DND-41 (cell line): ENCODE measurements around the gene TCP11.
"Not testable (repeated sequence)": the region's sequence is repeated elsewhere in the genome, so short reads cannot be mapped to it uniquely, and the experiment has no call there.

ENCODE experiments used
- ATAC-seq: fragments of 200-7000 bp; cut with Tn5 transposase; 3 replicates; pipeline ENCODE4 v1.9.1; 2021; ENCODE audit warnings: low read depth; ENCODE audit not compliant: insufficient read depth
- DNase-seq: peaks from one replicate; pipeline ENCODE4 v3.0.0-alpha.2; 2020
- H2AFZ ChIP-seq: 2 replicates; pipeline ENCODE4 v1.6.0; 2012; ENCODE audit warnings: low read depth, low read length
- H3K27ac ChIP-seq: 2 replicates; pipeline ENCODE4 v1.5.1; 2012; ENCODE audit warnings: low read length, inconsistent platforms
- H3K27me3 ChIP-seq: fragments of 200-600 bp; sonication (generic); 2 replicates; pipeline ENCODE4 v1.6.0; 2012; ENCODE audit warnings: low read length, mild to moderate bottlenecking, inconsistent platforms; ENCODE audit not compliant: insufficient read depth, poor library complexity
- H3K36me3 ChIP-seq: 2 replicates; pipeline ENCODE4 v1.5.1; 2012; ENCODE audit warnings: low read length, inconsistent platforms; ENCODE audit not compliant: insufficient read depth
- H3K4me1 ChIP-seq: 2 replicates; pipeline ENCODE4 v1.5.1; 2012; ENCODE audit warnings: mild to moderate bottlenecking, low read length; ENCODE audit not compliant: insufficient read depth
- H3K4me2 ChIP-seq: 2 replicates; pipeline ENCODE4 v1.6.0; 2012; ENCODE audit warnings: mild to moderate bottlenecking, moderate library complexity, low read length, inconsistent platforms; ENCODE audit not compliant: insufficient read depth
- H3K4me3 ChIP-seq, 2 experiments: fragments of 200-600 bp in 1 of 2; shearing (Covaris generic) in 1 of 2; 2 replicates each; pipeline ENCODE4 v1.5.1; 2012 to 2016; ENCODE audit warnings: inconsistent platforms in 2 of 2, low read length in 2 of 2, mild to moderate bottlenecking in 2 of 2, low read depth in 1 of 2, moderate library complexity in 1 of 2
- H3K79me2 ChIP-seq: 2 replicates; pipeline ENCODE4 v1.6.0; 2012; ENCODE audit warnings: low read length, inconsistent platforms; ENCODE audit not compliant: insufficient read depth
- H3K9ac ChIP-seq: 2 replicates; pipeline ENCODE4 v1.6.0; 2012; ENCODE audit warnings: low read depth, mild to moderate bottlenecking, inconsistent platforms, low read length, moderate library complexity
- H3K9me3 ChIP-seq: 2 replicates; pipeline ENCODE4 v1.5.1; 2012; ENCODE audit warnings: low read length, moderate library complexity, mild to moderate bottlenecking, inconsistent platforms; ENCODE audit not compliant: insufficient read depth, severe bottlenecking
- H4K20me1 ChIP-seq: 2 replicates; pipeline ENCODE4 v1.6.0; 2012; ENCODE audit warnings: low read length; ENCODE audit not compliant: insufficient read depth
- EZH2 ChIP-seq: IDR thresholded peaks from 3 replicates; pipeline ENCODE4 v1.6.1; 2012; ENCODE audit warnings: borderline replicate concordance, low read depth, mild to moderate bottlenecking, moderate library complexity, low read length, inconsistent platforms; ENCODE audit not compliant: severe bottlenecking
- TF ChIP-seq, protein P1 (sequence below): IDR thresholded peaks from 2 replicates; pipeline ENCODE4 v1.5.1; 2012; ENCODE audit warnings: borderline replicate concordance, low read length, moderate library complexity, mild to moderate bottlenecking; ENCODE audit not compliant: poor library complexity, severe bottlenecking; ENCODE audit errors: extremely low read depth

The TCP11 gene

DNA sequence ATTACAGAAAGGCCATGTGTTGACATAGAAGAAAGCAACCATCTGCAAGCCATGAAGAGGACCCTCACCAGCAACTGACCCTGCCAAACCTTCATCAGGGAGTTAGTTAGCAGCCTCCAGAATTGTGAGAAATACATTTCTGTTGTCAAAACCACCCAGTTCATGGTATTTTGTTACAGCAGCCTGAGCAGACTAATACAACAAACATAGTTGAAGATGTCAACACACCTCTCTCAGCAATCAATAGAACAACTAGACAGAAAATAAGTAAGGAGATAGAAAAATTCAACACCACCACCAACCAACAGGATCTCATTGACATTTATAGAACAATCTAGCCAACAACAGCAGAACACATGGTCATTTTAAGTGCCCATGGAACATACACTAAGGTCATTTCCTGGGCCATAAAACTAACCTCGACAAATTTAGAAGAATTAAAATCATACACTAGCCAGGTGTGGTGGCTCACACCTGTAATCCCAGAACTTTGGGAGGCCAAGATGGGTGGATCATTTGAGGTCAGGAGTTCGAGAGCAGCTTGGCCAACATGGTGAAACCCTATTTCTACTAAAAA, 32.7 kb downstream of the TCP11 start:
- TF ChIP-seq, protein P1, sequence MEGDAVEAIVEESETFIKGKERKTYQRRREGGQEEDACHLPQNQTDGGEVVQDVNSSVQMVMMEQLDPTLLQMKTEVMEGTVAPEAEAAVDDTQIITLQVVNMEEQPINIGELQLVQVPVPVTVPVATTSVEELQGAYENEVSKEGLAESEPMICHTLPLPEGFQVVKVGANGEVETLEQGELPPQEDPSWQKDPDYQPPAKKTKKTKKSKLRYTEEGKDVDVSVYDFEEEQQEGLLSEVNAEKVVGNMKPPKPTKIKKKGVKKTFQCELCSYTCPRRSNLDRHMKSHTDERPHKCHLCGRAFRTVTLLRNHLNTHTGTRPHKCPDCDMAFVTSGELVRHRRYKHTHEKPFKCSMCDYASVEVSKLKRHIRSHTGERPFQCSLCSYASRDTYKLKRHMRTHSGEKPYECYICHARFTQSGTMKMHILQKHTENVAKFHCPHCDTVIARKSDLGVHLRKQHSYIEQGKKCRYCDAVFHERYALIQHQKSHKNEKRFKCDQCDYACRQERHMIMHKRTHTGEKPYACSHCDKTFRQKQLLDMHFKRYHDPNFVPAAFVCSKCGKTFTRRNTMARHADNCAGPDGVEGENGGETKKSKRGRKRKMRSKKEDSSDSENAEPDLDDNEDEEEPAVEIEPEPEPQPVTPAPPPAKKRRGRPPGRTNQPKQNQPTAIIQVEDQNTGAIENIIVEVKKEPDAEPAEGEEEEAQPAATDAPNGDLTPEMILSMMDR = no peak
- TF ChIP-seq EZH2 = no peak
- H2AFZ ChIP-seq = no peak overlapping the region

DNA sequence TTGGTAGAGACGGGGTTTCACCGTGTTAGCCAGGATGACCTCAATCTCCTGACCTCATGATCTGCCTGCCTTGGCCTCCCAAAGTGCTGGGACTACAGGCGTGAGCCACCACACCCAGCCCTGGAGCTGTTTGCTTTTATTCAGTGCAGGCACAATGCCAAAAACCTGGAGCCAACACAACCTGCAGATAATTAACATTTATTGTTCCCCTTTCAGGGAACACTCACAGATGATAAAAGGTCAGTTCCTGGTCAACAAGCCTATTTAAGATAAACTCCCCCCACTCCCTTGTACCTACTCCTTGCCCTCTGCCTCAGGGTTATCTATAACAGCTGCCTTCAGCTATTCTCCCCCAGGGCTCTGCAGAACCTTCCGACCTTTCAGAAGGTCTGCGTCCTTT, 33.4 kb downstream of the TCP11 start:
- H3K4me2 ChIP-seq, H3K36me3 ChIP-seq, ATAC-seq, H4K20me1 ChIP-seq, H3K4me3 ChIP-seq, H3K27me3 ChIP-seq, H3K4me1 ChIP-seq, H3K27ac ChIP-seq, H3K9me3 ChIP-seq, DNase-seq, H3K9ac ChIP-seq, H2AFZ ChIP-seq, H3K79me2 ChIP-seq: not testable (repeated sequence)

More for the DNA sequence above, 32.7 kb downstream of the TCP11 start:
- H3K27ac ChIP-seq = no peak overlapping the region
- no peaks in the 10 kb centered on the region for H4K20me1 ChIP-seq
- H3K27me3 ChIP-seq = no peaks in the 10 kb centered on the region
- H3K36me3 ChIP-seq = no peaks in the 10 kb centered on the region
- no peaks in the 10 kb centered on the region for H3K9me3 ChIP-seq
- DNase-seq = no peak
- H3K4me2 ChIP-seq = no peak overlapping the region
- no peaks in the 10 kb centered on the region for H3K79me2 ChIP-seq
- H3K9ac ChIP-seq = no peak overlapping the region
- H3K4me1 ChIP-seq = no peaks in the 10 kb centered on the region
- no peak for ATAC-seq
- no peak overlapping the region for H3K4me3 ChIP-seq

DNA sequence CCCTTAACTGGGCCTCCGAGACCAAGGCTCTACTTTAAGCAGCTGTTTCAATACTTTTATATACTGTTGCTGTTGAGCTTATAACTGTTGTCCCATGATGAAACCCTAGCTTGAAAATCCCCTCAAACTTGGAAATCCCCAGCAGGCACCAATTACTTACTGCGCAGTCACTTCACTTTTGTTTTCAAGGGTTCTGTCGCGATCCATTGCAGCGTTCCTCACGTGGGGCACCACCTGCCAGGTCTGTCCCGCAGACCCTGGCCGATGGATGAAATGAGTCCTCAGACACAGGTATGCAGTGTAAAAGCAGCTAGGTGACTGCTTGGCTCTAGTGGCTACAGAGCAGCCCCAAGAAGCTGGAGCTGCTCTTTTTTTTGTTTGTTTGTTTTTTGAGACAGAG, 33.9 kb downstream of the TCP11 start:
- not testable (repeated sequence) for H3K4me2 ChIP-seq, ATAC-seq, H3K36me3 ChIP-seq, H3K79me2 ChIP-seq, H3K9ac ChIP-seq, H3K27ac ChIP-seq, H4K20me1 ChIP-seq, DNase-seq, H3K9me3 ChIP-seq, H3K27me3 ChIP-seq, H3K4me3 ChIP-seq, H2AFZ ChIP-seq, H3K4me1 ChIP-seq

DNA sequence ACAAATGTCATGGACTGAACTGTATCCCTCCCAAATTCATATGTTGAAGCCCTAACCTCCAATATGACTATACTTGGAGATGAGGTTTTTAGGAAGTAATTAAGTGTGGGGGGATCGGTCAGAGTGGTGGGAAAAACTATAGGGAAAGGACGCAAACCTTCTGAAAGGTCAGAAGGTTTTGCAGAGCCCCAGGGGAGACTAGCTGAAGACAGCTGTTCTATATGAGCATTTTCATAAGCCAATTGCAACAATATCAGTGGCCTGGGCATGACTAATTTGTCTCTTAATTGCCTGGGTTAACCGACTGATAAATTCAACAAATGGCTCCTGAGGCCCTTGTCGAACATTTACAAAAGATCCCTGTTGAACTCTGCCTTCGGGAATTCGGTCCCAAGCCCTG, 35.1 kb downstream of the TCP11 start:
- not testable (repeated sequence) for H3K27ac ChIP-seq, DNase-seq, H3K4me3 ChIP-seq, H3K79me2 ChIP-seq, H4K20me1 ChIP-seq, H3K36me3 ChIP-seq, H2AFZ ChIP-seq, ATAC-seq, H3K9ac ChIP-seq, H3K9me3 ChIP-seq, H3K27me3 ChIP-seq, H3K4me2 ChIP-seq, H3K4me1 ChIP-seq

DNA sequence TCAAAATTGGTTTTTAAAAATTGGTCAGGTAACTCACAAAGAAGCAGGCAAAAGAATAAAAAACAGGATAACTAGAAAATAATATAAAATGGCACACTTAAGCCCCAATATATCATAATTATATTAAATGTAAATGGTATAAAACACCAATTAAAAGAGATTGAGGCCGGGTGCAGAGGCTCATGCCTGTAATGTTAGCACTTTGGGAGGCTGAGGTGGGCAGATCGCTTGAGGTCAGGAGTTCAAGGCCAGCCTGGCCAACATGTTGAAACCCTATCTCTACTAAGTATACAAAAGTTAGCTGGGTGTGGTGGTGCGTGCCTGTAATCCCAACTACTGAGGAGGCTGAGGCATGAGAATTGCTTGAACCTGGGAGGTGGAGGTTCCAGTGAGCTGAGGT, 36.1 kb downstream of the TCP11 start:
- no peaks in the 10 kb centered on the region for H3K4me1 ChIP-seq
- H3K79me2 ChIP-seq = no peaks in the 10 kb centered on the region
- H3K9me3 ChIP-seq = no peaks in the 10 kb centered on the region
- DNase-seq = no peak
- no peak overlapping the region for H2AFZ ChIP-seq
- H4K20me1 ChIP-seq = no peaks in the 10 kb centered on the region
- H3K27me3 ChIP-seq = no peaks in the 10 kb centered on the region
- no peak overlapping the region for H3K4me2 ChIP-seq
- H3K4me3 ChIP-seq = no peak overlapping the region
- no peaks in the 10 kb centered on the region for H3K36me3 ChIP-seq
- TF ChIP-seq, protein P1 = no peak
- TF ChIP-seq EZH2 = no peak
- H3K9ac ChIP-seq = no peak overlapping the region
- ATAC-seq = no peak
- no peak overlapping the region for H3K27ac ChIP-seq
